Right lobe of liver (tissue), 6 donors: ENCODE results near the gene MYRFL. TPM values are rescaled to one million over a fixed set of nuclear protein-coding genes. Genes with fewer than 3 reads are reported as not detected.

Experiments
- ATAC-seq, 4 donors: fragments of 200-7000 bp; cut with Tn5 transposase; one replicate each; pipeline ENCODE4 v1.9.1; 2020; ENCODE audit warnings: mild to moderate bottlenecking in 4 of 4, moderate library complexity in 4 of 4
- DNase-seq, 3 donors: peaks; one replicate each; pipeline ENCODE4 v3.0.0-alpha.2; 2020
- H3K27ac ChIP-seq, 3 donors: fragments of 200-600 bp; one replicate each; pipeline ENCODE4 v1.8.0; 2022
- H3K27me3 ChIP-seq, 2 donors: fragments of 200-600 bp; one replicate each; pipeline ENCODE4 v1.8.0; 2022
- H3K36me3 ChIP-seq, 4 donors: fragments of 200-600 bp; sonication (generic) in 1 of 4; one replicate each; pipeline versions ENCODE4 v1.5.1 to v1.8.0; 2017 to 2022; ENCODE audit warnings: control low read depth in 1 of 4
- H3K4me1 ChIP-seq, 4 donors: fragments of 200-600 bp; sonication (generic) in 1 of 4; one replicate each; pipeline versions ENCODE4 v1.5.1 to v1.8.0; 2017 to 2022; ENCODE audit warnings: control low read depth in 1 of 4
- H3K4me3 ChIP-seq, 3 donors: fragments of 200-600 bp; one replicate each; pipeline ENCODE4 v1.8.0; 2022
- H3K9me3 ChIP-seq, 4 donors: fragments of 200-600 bp; sonication (generic) in 1 of 4; one replicate each; pipeline versions ENCODE4 v1.5.1 to v1.8.0; 2017 to 2022; ENCODE audit warnings: control low read depth in 1 of 4
- POLR2A ChIP-seq: fragments of 450-650 bp; IDR thresholded peaks from one replicate; pipeline ENCODE4 v1.6.1; 2017; ENCODE audit warnings: antibody characterized with exemption, mild to moderate bottlenecking
- WGBS: methylation state at CpG from one replicate; pipeline ENCODE4 v1.1.6; 2018; ENCODE audit warnings: low coverage, low lambda C conversion rate; ENCODE audit not compliant: insufficient coverage; ENCODE audit errors: missing lambda C conversion rate; 5-methylcytosine and 5-hydroxymethylcytosine counted together
- intact Hi-C, 2 donors: fragments of 100-400 bp; cut with DNase I; formaldehyde crosslinking; loops; one replicate each; pipeline versions ENCODE4 v1.11.2 to v1.14.1; 2022
- total RNA-seq, 6 experiments: library from RNA; depleted of rRNA in 2 of 6; stranded (reverse); fragments of >200 nt in 2 of 6; fragmentation: NEBNext Ultra II Directional in 3 of 6; extraction: Animal tissue kit (Norgen Biotek cat#: 25700) in 3 of 6; gene quantifications; one replicate each; pipeline versions ENCODE4 v1.1.0 to v1.2.4, GENCODE V29; 2016 to 2023
- TF ChIP-seq, protein P1 (sequence below), 4 donors: fragments of 200-600 bp in 3 of 4; fragments of 450-650 bp in 1 of 4; IDR thresholded peaks; one replicate each; pipeline versions ENCODE4 v1.5.1 to v1.8.0; 2016 to 2022; ENCODE audit warnings: antibody characterized with exemption in 4 of 4, mild to moderate bottlenecking in 2 of 4
- donor health status: DM: no; HTN: yes; CAD: no.
- donor health status: DM: no; HTN: no; CAD: no.
- donor health status: DM: no; HTN: no; CAD: no.
- donor health status: DM: no; HTN: yes; CAD: no.
- donor health status: DM: no; HTN: yes; CAD: no.

Gene MYRFL
- total RNA-seq, 6 experiments from 2014 or later: 0.11 to 0.21 (median 0.17) TPM; not detected in 2

DNA sequence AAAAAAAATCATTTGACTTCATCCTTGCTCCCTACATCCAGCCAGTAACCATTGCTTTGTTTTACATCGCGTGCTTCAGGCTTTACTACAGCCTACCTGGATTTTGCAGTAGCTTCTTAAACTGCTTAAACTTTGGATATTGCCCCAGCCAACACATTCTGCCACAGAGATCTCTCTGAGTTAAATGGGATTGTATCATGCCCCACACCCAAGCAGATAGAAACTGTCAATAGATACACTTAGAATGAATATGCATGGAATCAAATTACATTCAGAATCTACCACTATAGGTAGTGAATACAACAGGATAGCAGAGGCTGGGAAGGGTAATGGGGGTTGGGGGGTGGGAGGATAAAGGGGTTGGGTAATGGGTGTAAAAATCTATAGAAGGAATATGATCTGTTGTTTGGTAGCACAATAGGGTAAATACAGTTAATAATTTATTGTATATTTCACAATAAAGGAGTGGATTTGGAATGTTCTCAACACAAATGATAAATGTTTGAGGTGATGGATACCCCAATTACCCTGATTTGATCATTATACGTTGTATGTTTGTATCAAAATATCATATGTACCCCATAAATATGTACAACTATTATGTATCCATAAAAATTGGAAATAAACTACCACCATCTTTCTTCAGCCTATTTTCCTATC lies 2.7 kb upstream of the MYRFL start:
- Histone ChIP-seq H3K36me3 (no peaks in the 10 kb centered on the region), H3K4me1 (peaks cover 0 to 6% (median 3%) of the 10 kb centered on the region in 4 donors), H3K27ac (no peak overlapping the region), H3K9me3 (no peaks in the 10 kb centered on the region), H3K27me3 (no peaks in the 10 kb centered on the region), H3K4me3 (no peak overlapping the region)
- intact Hi-C loops: no loop called here
- 67% methylated on average over 3 of the region's 3 CpGs for WGBS
- DNase-seq: no peak
- TF ChIP-seq POLR2A: no peak
- TF ChIP-seq, protein P1, sequence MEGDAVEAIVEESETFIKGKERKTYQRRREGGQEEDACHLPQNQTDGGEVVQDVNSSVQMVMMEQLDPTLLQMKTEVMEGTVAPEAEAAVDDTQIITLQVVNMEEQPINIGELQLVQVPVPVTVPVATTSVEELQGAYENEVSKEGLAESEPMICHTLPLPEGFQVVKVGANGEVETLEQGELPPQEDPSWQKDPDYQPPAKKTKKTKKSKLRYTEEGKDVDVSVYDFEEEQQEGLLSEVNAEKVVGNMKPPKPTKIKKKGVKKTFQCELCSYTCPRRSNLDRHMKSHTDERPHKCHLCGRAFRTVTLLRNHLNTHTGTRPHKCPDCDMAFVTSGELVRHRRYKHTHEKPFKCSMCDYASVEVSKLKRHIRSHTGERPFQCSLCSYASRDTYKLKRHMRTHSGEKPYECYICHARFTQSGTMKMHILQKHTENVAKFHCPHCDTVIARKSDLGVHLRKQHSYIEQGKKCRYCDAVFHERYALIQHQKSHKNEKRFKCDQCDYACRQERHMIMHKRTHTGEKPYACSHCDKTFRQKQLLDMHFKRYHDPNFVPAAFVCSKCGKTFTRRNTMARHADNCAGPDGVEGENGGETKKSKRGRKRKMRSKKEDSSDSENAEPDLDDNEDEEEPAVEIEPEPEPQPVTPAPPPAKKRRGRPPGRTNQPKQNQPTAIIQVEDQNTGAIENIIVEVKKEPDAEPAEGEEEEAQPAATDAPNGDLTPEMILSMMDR (IDR thresholded peaks at IDR 0.05): no peak
- peak in 1 of 4 donors; percentile 8 for ATAC-seq

DNA sequence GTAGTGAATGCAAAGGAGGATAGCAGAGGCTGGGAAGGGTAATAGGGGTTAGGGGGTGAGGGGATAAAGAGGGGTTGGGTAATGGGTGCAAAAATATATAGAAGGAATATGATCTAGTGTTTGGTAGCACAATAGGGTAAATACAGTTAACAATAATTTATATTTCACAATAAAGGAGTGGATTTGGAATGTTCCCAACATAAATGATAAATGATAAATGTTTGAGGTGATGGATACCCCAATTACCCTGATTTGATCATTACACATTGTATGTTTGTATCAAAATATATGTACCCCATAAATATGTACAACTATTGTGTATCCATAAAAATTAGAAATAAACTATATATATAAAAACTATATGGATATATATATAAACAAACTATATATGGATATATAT lies 999 bp upstream of the MYRFL start:
- intact Hi-C loops: no loop called here
- DNase-seq: no peak
- no peak overlapping the region for H3K27ac ChIP-seq
- H3K4me1 ChIP-seq: peaks cover 0 to 5% (median 0%) of the 10 kb centered on the region in 4 donors
- TF ChIP-seq, protein P1 (IDR thresholded peaks at IDR 0.05): no peak
- no peak for TF ChIP-seq POLR2A
- no peaks in the 10 kb centered on the region for H3K9me3 ChIP-seq
- no peak overlapping the region for H3K4me3 ChIP-seq
- no peak for ATAC-seq
- no peaks in the 10 kb centered on the region for H3K27me3 ChIP-seq
- no peaks in the 10 kb centered on the region for H3K36me3 ChIP-seq

DNA sequence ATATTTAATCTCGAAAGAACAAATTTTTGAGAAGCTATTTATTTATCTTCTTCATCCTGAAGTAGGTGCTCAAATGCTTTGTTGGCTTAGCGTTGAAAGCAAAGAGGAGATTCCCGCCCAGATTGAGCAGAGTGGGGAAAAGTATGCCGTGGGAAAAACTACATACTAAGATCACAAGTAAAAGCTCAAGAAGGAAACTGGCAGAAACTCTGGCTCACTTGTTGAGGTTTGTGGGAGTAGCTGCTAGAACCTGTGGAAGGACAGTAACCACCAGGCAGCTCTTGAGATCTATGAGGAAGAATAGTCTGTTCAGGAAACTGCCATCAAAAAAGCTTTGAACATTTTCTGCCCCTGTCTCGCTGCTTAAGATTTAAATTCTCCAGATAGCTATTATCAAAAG lies 3.9 kb downstream of the MYRFL start:
- TF ChIP-seq POLR2A: no peak
- TF ChIP-seq, protein P1 (IDR thresholded peaks at IDR 0.05): no peak
- no peaks in the 10 kb centered on the region for H3K36me3 ChIP-seq
- intact Hi-C loops: no loop called here
- no peak overlapping the region for H3K4me3 ChIP-seq
- DNase-seq (no peak), ATAC-seq (no peak)
- WGBS: 74% methylated on average over 5 of the region's 5 CpGs
- no peaks in the 10 kb centered on the region for H3K9me3 ChIP-seq
- no peaks in the 10 kb centered on the region for H3K4me1 ChIP-seq
- H3K27me3 ChIP-seq: no peaks in the 10 kb centered on the region
- no peak overlapping the region for H3K27ac ChIP-seq

DNA sequence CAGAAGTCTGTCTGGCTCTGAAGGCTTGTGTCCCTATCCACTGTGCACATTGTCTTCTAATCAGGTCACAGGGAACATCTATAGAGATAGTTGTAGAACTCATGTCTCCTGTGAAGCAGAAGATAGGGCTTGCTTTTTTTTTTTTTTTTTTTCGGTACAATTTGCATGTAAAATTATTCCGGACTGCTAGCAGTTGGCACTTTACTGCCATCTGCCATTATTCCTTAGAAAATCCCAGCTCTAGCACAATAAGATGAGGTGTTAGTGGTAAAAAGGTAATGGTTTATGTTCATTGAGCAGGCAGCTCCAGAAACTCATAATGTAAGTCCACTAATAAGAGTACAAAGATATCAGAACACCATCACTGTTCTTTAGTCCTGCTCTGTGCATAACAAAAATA lies 8.7 kb downstream of the MYRFL start:
- Histone ChIP-seq H3K9me3 (no peaks in the 10 kb centered on the region), H3K4me1 (peaks cover 0 to 6% (median 0%) of the 10 kb centered on the region in 4 donors), H3K4me3 (no peak overlapping the region), H3K27me3 (no peaks in the 10 kb centered on the region), H3K36me3 (no peaks in the 10 kb centered on the region), H3K27ac (no peak overlapping the region)
- ATAC-seq (no peak), DNase-seq (no peak)
- intact Hi-C loops: no loop called here
- TF ChIP-seq POLR2A: no peak
- TF ChIP-seq, protein P1 (IDR thresholded peaks at IDR 0.05): no peak
- WGBS: 93% methylated on average over 2 of the region's 2 CpGs

DNA sequence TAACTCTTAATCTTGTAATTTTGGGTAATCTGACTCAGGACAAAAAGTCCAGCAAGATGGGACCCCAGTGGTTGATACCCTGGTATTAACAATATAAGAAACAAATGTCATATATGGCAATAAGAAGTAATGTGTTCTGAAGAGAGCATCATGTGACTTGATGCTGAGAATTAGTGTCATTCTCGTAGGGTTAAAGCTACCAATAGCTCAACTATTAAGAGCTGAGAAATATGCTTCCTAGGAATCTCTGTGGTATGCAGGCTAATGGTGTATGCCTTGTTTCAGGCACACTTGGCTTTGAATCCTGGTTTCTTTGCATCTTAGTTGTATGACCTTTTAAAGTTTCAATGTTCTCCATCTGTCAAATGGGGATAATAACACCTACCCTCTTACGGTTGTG lies 9.1 kb downstream of the MYRFL start:
- Histone ChIP-seq H3K27ac (no peak overlapping the region), H3K9me3 (no peaks in the 10 kb centered on the region), H3K27me3 (no peaks in the 10 kb centered on the region), H3K4me1 (peaks cover 0 to 6% (median 0%) of the 10 kb centered on the region in 4 donors), H3K4me3 (no peak overlapping the region), H3K36me3 (no peaks in the 10 kb centered on the region)
- no peak for ATAC-seq
- 88% methylated on average over 2 of the region's 2 CpGs for WGBS
- DNase-seq: no peak
- intact Hi-C loops: no loop called here
- TF ChIP-seq POLR2A: no peak
- TF ChIP-seq, protein P1 (IDR thresholded peaks at IDR 0.05): no peak
